ENCODE measurements around the gene RIMBP2. TPM values are rescaled to one million over a fixed set of nuclear protein-coding genes. Genes with fewer than 3 reads are reported as not detected.

Gene RIMBP2
- polyA plus RNA-seq, 1 of the 3 experiments (the other 2 are of a cell fraction), result 0.90 TPM

DNA sequence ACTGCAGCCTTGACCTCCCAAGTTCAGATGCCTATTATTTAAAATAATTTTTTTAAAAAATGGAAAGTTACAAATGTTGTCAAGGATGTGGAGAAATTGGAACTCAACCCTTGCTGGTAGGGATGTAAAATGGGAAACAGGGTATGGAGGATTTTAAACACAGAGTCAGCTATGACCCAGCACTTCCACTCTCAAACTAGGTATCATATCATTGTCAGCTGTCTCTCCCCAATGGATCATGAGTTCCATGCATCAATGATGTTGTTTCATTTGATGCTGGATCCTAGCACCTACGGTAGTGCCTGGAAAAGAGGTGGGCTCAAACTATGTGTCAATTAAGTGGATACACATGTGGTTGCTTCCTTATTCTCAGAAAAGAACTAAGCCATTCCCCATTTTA is 150.9 kb downstream of the RIMBP2 start:
- no peaks in the 10 kb centered on the region for H4K20me1 ChIP-seq (ENCODE audit: insufficient read depth)
- no peaks in the 10 kb centered on the region for H3K27me3 ChIP-seq (ENCODE audit: insufficient read depth)
- H2AFZ ChIP-seq (ENCODE audit: low read depth), result no peak overlapping the region
- no peak overlapping the region for H3K4me3 ChIP-seq (ENCODE audit: low read depth in 2 of 2, low read length in 1 of 2)
- H3F3A ChIP-seq (replicated peaks; ENCODE audit: insufficient read depth), result no peaks in the 10 kb centered on the region
- no peak overlapping the region for H3K9ac ChIP-seq
- H3K79me2 ChIP-seq (ENCODE audit: insufficient read depth), result no peaks in the 10 kb centered on the region
- ChIA-PET POLR2A (no interaction called here), CTCF (interaction anchor here (0.9 kb wide), 1 partner anchor 10 kb away, joined by 3 read pairs; no protein-coding TSS in a partner anchor)
- no peak overlapping the region for H3K27ac ChIP-seq (ENCODE audit: low read depth in 2 of 2, low read length in 1 of 2)
- H3K9me2 ChIP-seq, result no peaks in the 10 kb centered on the region
- 38% methylated on average over 1 of the region's 1 CpG for WGBS (ENCODE audit: low lambda C conversion rate)
- no peak for TF ChIP-seq EP300 (IDR thresholded peaks at IDR 0.05; ENCODE audit: borderline replicate concordance in 1 of 2, low read depth in 1 of 2, low read length in 1 of 2)
- no peak for TF ChIP-seq RXRA (IDR thresholded peaks at IDR 0.05; ENCODE audit: borderline replicate concordance, low read depth)
- TF ChIP-seq TEAD4 (IDR thresholded peaks at IDR 0.05; ENCODE audit: borderline replicate concordance, insufficient read depth), result no peak
- TF ChIP-seq MXI1 (IDR thresholded peaks at IDR 0.05; ENCODE audit: low read depth, low read length), result no peak
- no peak for TF ChIP-seq TCF12 (IDR thresholded peaks at IDR 0.05)
- TF ChIP-seq CHD2 (IDR thresholded peaks at IDR 0.05; ENCODE audit: low read length, partially characterized antibody), result no peak
- no peak for TF ChIP-seq EZH2phosphoT487 (IDR thresholded peaks at IDR 0.05; ENCODE audit: borderline replicate concordance, low read depth)
- no peak for TF ChIP-seq ELF1 (IDR thresholded peaks at IDR 0.05)
- no peak for TF ChIP-seq RCOR1 (IDR thresholded peaks at IDR 0.05; ENCODE audit: low read length)
- TF ChIP-seq FOXJ3 (CRISPR knock-in tag; IDR thresholded peaks at IDR 0.05), result no peak
- TF ChIP-seq JUND (IDR thresholded peaks at IDR 0.05), result no peak
- no peak for TF ChIP-seq RFX5 (IDR thresholded peaks at IDR 0.05; ENCODE audit: low read length)
- TF ChIP-seq TAF1 (IDR thresholded peaks at IDR 0.05; ENCODE audit: borderline replicate concordance, low read depth, low read length), result no peak
- no peak for TF ChIP-seq NRF1 (IDR thresholded peaks at IDR 0.05; ENCODE audit: low read depth, low read length)
- H3K4me1 ChIP-seq (ENCODE audit: control insufficient read depth in 1 of 2, insufficient read depth in 2 of 2, low read depth in 1 of 2, low read length in 1 of 2), result peaks cover 0 to 20% of the 10 kb centered on the region in 2 experiments; a peak in 1 of 4 replicates
- H3K4me2 ChIP-seq, result no peak overlapping the region
- H3K36me3 ChIP-seq (replicated peaks in 1 of 2; ENCODE audit: control insufficient read depth in 1 of 2, insufficient read depth in 2 of 2, low read length in 1 of 2), result no peaks in the 10 kb centered on the region
- no peaks in the 10 kb centered on the region for H3K9me3 ChIP-seq
- no peak for DNase-seq

GRCh38 chr12:130563323-130563722 is 152.8 kb downstream of the RIMBP2 start:
- no peak overlapping the region for H3K4me3 ChIP-seq (ENCODE audit: low read depth in 2 of 2, low read length in 1 of 2)
- POLR2A ChIA-PET, result no interaction called here
- no peaks in the 10 kb centered on the region for H3K9me2 ChIP-seq
- no peak overlapping the region for H3K4me2 ChIP-seq
- DNase-seq, result no peak
- H3K36me3 ChIP-seq (replicated peaks in 1 of 2; ENCODE audit: control insufficient read depth in 1 of 2, insufficient read depth in 2 of 2, low read length in 1 of 2), result no peaks in the 10 kb centered on the region
- no peaks in the 10 kb centered on the region for H3K27me3 ChIP-seq (ENCODE audit: insufficient read depth)
- no peak overlapping the region for H3K9ac ChIP-seq
- H3F3A ChIP-seq (replicated peaks; ENCODE audit: insufficient read depth), result no peaks in the 10 kb centered on the region
- CTCF ChIA-PET, result interaction anchor here (0.7 to 2.1 kb wide), 4 partner anchors 9 to 263 kb away, joined by 3 to 8 read pairs (median 6); no protein-coding TSS in a partner anchor
- H3K79me2 ChIP-seq (ENCODE audit: insufficient read depth), result no peaks in the 10 kb centered on the region
- no peak overlapping the region for H2AFZ ChIP-seq (ENCODE audit: low read depth)
- H3K9me3 ChIP-seq, result no peaks in the 10 kb centered on the region
- H3K27ac ChIP-seq (ENCODE audit: low read depth in 2 of 2, low read length in 1 of 2), result peak overlapping the region in 1 of 2 experiments; percentile 60; a peak in 2 of 4 replicates
- WGBS (ENCODE audit: low lambda C conversion rate), result 14% methylated on average over 2 of the region's 2 CpGs
- no peaks in the 10 kb centered on the region for H4K20me1 ChIP-seq (ENCODE audit: insufficient read depth)
- H3K4me1 ChIP-seq (ENCODE audit: control insufficient read depth in 1 of 2, insufficient read depth in 2 of 2, low read depth in 1 of 2, low read length in 1 of 2), result peaks cover 0 to 17% of the 10 kb centered on the region in 2 experiments; a peak in 2 of 4 replicates
- TF ChIP-seq FOXJ3 (CRISPR knock-in tag; IDR thresholded peaks at IDR 0.05), result no peak
- TF ChIP-seq, protein P1, sequence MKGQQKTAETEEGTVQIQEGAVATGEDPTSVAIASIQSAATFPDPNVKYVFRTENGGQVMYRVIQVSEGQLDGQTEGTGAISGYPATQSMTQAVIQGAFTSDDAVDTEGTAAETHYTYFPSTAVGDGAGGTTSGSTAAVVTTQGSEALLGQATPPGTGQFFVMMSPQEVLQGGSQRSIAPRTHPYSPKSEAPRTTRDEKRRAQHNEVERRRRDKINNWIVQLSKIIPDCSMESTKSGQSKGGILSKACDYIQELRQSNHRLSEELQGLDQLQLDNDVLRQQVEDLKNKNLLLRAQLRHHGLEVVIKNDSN (IDR thresholded peaks at IDR 0.05; ENCODE audit: borderline replicate concordance, low read depth), result no peak
- TF ChIP-seq CTCF (IDR thresholded peaks at IDR 0.05), result no peak
- no peak for TF ChIP-seq TEAD4 (IDR thresholded peaks at IDR 0.05; ENCODE audit: borderline replicate concordance, insufficient read depth)
- TF ChIP-seq EZH2phosphoT487 (IDR thresholded peaks at IDR 0.05; ENCODE audit: borderline replicate concordance, low read depth), result no peak
- TF ChIP-seq SMC3 (IDR thresholded peaks at IDR 0.05; ENCODE audit: low read depth, low read length), result no peak
- TF ChIP-seq, protein P2, sequence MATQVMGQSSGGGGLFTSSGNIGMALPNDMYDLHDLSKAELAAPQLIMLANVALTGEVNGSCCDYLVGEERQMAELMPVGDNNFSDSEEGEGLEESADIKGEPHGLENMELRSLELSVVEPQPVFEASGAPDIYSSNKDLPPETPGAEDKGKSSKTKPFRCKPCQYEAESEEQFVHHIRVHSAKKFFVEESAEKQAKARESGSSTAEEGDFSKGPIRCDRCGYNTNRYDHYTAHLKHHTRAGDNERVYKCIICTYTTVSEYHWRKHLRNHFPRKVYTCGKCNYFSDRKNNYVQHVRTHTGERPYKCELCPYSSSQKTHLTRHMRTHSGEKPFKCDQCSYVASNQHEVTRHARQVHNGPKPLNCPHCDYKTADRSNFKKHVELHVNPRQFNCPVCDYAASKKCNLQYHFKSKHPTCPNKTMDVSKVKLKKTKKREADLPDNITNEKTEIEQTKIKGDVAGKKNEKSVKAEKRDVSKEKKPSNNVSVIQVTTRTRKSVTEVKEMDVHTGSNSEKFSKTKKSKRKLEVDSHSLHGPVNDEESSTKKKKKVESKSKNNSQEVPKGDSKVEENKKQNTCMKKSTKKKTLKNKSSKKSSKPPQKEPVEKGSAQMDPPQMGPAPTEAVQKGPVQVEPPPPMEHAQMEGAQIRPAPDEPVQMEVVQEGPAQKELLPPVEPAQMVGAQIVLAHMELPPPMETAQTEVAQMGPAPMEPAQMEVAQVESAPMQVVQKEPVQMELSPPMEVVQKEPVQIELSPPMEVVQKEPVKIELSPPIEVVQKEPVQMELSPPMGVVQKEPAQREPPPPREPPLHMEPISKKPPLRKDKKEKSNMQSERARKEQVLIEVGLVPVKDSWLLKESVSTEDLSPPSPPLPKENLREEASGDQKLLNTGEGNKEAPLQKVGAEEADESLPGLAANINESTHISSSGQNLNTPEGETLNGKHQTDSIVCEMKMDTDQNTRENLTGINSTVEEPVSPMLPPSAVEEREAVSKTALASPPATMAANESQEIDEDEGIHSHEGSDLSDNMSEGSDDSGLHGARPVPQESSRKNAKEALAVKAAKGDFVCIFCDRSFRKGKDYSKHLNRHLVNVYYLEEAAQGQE (IDR thresholded peaks at IDR 0.05; ENCODE audit: low read depth, low read length), result no peak
- no peak for TF ChIP-seq MAX (IDR thresholded peaks at IDR 0.05; ENCODE audit: low read depth)
- TF ChIP-seq, protein P3, sequence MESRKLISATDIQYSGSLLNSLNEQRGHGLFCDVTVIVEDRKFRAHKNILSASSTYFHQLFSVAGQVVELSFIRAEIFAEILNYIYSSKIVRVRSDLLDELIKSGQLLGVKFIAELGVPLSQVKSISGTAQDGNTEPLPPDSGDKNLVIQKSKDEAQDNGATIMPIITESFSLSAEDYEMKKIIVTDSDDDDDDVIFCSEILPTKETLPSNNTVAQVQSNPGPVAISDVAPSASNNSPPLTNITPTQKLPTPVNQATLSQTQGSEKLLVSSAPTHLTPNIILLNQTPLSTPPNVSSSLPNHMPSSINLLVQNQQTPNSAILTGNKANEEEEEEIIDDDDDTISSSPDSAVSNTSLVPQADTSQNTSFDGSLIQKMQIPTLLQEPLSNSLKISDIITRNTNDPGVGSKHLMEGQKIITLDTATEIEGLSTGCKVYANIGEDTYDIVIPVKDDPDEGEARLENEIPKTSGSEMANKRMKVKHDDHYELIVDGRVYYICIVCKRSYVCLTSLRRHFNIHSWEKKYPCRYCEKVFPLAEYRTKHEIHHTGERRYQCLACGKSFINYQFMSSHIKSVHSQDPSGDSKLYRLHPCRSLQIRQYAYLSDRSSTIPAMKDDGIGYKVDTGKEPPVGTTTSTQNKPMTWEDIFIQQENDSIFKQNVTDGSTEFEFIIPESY (IDR thresholded peaks at IDR 0.05; ENCODE audit: borderline replicate concordance, low read depth), result no peak
- TF ChIP-seq NFIC (IDR thresholded peaks at IDR 0.05; ENCODE audit: borderline replicate concordance), result no peak

Measured in SK-N-SH (cell line).